GM18520 (cell line): Measurements from ENCODE around the gene CEP250.
"Not testable (repeated sequence)": the region's sequence is repeated elsewhere in the genome, so short reads cannot be mapped to it uniquely, and the experiment has no call there.

Source experiments
- ATAC-seq: cut with Tn5 transposase; IDR thresholded peaks from one replicate; pipeline ENCODE4 v1.9.1; 2021; ENCODE audit not compliant: unreplicated experiment

Gene CEP250

GRCh38 chr20:35454881-35455609 lies at the start of gene CEP250:
Gene CEP250 (plus strand): TSS chr20:35455598. CDS start chr20:35462368, 6,770 bp downstream.
- ATAC-seq, result peak; percentile 92

- ATAC-seq, result no peak
These were observed 49.6 kb upstream of the CEP250 start for GRCh38 chr20:35405775-35406174.

GRCh38 chr20:35408270-35408669 lies 47.1 kb upstream of the CEP250 start:
- no peak for ATAC-seq

- ATAC-seq, result no peak
These were observed 45.9 kb upstream of the CEP250 start for GRCh38 chr20:35409542-35409941.

GRCh38 chr20:35410613-35411012 lies 44.8 kb upstream of the CEP250 start:
- no peak for ATAC-seq

GRCh38 chr20:35421322-35421721 lies 34.1 kb upstream of the CEP250 start:
- ATAC-seq, result no peak

GRCh38 chr20:35431621-35432429 lies 23.6 kb upstream of the CEP250 start:
- ATAC-seq, result no peak

GRCh38 chr20:35432430-35432735 lies 23.0 kb upstream of the CEP250 start:
- no peak for ATAC-seq

- ATAC-seq, result no peak
These were observed 22.1 kb upstream of the CEP250 start for GRCh38 chr20:35433337-35433736.

- no peak for ATAC-seq
These were observed 21.1 kb upstream of the CEP250 start for GRCh38 chr20:35434085-35435005.

- ATAC-seq, result no peak
These were observed 19.2 kb upstream of the CEP250 start for GRCh38 chr20:35436177-35436573.

- no peak for ATAC-seq
These were observed 17.8 kb upstream of the CEP250 start for GRCh38 chr20:35437599-35437998.

GRCh38 chr20:35443003-35443402 lies 12.4 kb upstream of the CEP250 start:
- ATAC-seq, result no peak

- no peak for ATAC-seq
These were observed 11.2 kb upstream of the CEP250 start for GRCh38 chr20:35444226-35444625.

GRCh38 chr20:35446356-35447078 lies 8.9 kb upstream of the CEP250 start:
- ATAC-seq, result no peak

GRCh38 chr20:35447082-35447789 lies 8.2 kb upstream of the CEP250 start:
- ATAC-seq, result no peak

GRCh38 chr20:35448788-35449373 lies 6.5 kb upstream of the CEP250 start:
- ATAC-seq, result no peak

- ATAC-seq, result not testable (repeated sequence)
These were observed 5.5 kb upstream of the CEP250 start for GRCh38 chr20:35449855-35450254.

GRCh38 chr20:35451295-35451694 lies 4.1 kb upstream of the CEP250 start:
- no peak for ATAC-seq

GRCh38 chr20:35453647-35454046 lies 1.8 kb upstream of the CEP250 start:
- no peak for ATAC-seq
